Measurements from ENCODE around the gene PACS1.

The PACS1 gene

DNA sequence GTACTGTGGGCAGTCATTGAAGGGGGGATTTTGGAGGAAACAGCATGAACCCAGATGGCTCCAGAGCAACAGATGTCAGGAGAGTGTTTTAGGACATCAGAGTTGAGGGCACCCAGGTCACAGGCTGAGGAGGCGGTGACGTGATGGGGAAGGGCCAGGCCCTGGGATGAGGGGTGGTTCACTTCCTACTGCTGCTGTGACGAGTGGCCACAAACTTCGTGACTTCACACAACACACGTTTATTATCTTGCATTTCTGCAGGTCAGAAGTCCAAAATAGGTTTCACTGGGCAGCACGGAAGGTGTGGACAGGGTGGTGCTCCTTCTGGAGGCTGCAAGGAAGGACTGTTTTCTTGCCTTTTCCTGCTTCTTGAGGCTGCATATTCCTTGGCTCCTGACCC, 120.7 kb downstream of the PACS1 start:
- no peak for DNase-seq

DNA sequence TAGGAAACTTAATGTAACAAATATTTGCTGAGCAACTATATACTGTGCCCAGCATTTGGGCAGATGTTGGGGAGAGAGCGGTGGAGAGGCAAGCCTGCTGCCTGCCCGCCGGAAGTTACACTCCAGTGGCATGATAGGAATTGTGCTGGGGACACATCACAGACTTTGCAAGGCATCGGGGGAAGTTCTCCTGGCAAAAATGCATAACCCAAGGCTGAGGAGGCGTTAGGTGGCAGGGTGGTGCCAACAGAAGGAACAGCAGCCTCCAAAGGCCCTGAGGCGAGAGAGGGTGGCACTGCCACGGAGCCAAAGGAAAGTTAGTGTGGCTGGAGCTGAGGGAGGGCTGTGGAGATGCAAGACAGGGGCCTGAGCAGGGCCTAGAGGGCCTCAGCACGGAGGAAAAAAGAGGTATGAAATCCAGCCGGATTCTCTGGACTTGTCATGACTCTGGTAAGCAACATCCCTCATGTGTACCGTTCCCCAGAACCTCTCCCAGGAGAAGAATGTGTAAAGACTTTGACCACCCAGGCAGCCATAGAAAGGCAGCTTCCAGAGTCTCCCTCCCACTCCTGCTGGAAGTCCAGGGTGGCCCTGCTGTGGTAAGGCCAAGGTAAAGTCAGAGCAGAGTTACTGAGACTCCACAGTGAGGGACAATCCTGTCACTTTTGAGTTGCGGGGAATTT, 122.2 kb downstream of the PACS1 start:
- no peak for DNase-seq

DNA sequence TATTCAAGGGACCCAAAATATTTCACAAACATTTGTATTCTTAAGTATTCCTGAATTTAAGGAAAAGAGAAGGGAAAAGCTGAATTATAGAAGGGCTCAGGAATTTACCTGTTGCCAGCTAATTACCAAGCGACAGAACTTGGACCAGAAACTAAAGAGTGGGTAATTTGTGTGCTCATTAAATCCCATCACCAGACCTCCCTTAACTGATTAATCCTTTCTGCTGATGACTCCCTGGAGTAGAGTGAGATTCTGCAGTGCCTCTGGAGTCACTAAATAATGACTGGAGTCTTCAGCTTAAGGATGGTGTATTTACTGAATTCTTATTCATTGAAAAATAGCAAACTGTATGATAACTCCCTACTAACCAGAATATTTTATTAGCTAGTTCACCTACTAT, 124.3 kb downstream of the PACS1 start:
- no peak for DNase-seq

DNA sequence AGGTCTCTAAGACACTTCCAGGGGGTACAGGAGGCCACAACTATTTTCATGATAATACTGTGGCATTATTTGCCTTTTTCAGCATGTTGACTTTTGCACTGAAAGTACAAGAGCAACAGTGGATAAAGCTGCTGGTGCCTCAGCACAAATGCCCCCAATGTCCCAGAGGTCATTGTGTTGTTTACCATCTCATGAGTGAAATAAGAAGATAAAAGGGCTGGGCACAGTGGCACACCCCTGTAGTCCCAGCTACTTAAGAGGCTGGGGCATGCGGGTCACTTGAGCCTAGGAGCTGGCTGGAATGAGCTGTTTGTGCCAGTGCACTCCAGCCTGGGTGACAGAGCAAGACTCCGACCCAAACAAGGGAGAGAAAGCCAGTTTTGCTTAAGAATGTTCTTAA, 125.8 kb downstream of the PACS1 start:
- no peak for DNase-seq

DNA sequence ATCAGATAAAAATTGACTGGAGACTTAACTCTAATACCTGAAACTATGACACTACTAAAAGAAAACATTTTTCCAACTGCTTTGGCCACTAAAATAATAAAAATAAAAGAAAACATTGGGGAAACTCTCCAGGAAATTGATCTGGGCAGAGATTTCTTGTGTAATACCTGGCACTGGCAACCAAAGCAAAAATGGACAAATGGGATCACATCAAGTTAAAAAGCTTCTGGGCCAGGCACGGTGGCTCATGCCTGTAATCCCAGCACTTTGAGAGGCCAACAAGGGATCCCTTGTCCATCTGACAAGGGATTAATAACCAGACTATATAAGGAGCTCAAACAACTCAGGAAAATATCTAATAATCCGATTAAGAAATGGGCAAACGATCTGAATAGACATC, 133.8 kb downstream of the PACS1 start:
- no peak for DNase-seq

DNA sequence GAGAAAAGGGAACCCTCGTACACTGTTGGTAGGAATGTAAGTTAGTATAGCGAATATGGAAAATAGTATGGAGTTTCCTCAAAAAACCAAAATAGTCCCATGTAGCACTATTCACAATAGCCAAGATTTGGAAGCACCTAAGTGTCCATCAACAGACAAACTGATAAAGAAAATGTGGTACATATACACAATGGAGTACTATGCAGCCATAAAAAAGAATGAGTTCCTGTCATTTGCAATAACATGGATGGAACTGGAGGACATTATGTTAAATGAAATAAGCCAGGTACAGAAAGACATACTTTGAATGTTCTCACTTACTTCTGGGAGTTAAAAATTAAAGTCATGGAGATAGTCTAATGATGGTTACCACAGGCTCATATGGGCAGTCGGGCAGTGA, 134.3 kb downstream of the PACS1 start:
- DNase-seq: no peak

DNA sequence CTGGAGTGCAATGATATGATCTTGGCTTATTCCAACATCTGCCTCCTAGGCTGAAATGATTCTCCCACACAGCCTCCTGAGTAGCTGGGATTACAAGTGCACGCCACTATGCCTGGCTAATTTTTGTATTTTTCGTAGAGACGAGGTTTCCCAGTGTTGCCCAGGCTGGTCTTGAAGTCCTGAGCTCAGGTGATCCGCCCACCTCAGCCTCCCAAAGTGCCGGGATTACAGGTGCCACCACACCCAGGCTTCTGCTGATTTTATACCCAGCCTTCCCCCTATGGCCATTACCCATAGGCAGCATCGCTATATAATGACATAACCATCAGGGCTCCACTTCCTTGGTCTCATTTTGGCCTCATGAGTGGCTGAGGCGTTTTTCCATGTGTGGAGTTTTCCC, 137.7 kb downstream of the PACS1 start:
- DNase-seq: no peak

DNA sequence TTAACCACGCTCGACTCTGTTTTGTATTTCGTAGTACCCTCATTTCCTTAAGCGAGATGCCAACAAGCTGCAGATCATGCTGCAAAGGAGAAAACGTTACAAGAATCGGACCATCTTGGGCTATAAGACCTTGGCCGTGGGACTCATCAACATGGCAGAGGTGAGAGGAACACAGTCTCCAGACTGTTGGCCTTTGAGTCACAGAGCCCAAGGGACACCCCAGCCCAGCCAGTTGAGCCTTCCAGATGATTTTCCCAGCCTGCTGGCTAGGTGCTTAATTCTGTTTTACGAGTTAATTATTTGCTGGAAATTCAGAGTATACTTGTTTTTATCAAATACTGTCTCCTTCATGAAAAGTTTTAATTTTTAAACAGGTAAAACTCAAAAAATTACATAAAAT, 141.0 kb downstream of the PACS1 start:
- DNase-seq: no peak

DNA sequence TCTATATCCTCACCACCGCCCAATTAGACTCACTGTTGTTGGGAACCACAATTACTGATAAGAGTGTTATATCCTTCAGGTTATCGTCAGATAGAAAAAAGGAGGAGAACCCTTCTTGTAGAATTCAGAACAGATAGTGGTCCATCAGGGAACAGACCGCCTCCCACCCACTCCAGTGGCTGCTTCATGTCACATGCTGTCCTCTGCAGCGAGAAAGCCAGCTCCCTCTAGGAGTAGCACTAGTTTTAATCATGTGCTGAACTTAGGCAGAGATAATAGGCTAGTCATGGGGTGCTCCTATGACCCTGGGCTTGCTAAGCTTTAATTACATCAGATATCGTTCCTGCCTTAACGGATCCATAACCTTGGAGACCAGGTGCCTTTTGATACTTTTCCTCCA, 146.8 kb downstream of the PACS1 start:
- DNase-seq: no peak

DNA sequence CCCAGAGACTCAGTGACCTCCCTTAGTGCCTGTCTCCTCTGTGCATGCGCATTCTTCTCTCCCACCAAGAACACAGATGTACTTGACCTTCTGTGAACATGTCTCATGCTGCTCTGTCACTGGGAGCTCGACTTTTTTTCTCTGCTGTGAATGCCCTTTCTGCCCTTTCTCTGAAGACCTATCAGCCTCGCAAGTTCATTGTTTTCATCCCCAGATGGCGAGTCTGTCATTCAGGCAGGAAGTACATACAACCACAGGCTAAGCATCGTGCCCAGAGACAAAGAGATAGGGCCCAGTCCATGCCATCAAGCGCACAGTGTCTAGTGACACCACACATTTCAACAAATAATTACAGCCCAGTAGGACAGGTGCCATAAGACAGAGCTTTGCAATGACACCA, 148.0 kb downstream of the PACS1 start:
- DNase-seq: no peak

DNA sequence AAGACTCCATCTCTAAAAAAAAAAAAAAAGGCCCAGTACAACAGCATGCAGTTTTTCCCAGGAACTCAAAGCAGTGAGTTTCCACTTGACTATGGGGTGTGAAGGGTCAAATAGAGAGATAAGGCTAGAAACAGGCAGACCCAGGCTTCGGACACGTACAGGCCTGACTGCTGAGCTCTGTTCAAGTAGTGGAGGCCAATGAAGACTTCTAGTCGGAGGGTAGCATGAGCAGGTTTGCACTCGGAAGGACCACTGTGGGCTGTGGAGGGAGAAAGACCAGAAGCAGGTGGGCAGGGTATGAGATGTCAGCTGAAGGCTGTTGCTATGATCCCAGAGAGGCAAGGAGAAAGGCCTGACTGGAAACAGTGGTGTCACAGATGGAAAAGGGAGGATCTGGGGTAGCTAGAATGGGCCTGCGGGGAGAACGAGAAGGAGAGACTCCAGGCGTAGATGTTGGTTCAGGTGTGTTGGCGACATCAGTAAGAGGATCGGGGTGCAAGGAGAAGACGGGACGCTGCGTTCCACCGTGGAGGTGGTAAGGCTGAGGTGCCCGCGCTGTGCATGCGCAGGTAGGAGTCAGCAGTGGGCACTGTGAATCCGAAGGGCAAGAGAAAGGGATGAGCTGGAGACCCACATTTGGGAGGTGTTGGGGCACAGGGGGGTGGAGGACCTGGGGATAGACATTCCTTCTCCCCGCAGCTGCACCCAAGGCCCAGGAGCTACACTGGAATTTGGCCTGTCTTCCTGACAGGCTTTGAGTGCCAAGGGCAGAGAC, 149.0 kb downstream of the PACS1 start:
- no peak for DNase-seq

DNA sequence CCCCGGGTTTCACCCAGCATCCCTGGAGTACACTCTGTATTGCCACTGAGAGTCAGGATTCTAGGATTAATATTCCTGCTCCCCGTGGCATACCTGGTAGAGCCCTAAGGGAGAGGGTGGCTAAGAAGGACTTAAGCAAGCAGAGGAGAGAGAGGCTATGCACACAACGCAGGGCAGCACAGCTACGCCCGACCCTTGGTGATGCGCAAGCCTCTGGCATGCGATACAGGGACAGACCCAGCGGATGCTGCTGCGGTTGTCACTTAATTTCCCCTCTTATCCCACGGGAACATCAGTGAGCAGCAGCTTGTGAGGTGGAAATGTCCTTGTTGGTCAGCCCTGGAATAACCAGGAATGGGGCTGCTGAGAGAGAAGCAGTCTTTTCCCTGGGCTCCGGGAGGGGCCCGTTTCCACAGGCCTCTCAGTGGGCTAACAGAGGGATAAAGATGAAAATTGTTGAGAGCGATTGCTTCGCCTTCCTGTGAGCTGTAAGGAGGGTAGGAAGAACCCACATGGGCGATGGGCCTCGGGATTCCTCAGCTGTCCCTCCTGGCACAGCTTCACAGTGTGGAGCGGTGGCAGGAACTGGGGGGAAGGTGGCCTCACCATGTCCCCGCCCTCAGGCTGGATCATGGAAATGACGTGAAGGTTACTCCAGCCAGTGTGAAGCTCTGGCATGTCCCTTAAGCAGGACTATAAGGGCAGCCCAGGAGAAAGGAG, 149.9 kb downstream of the PACS1 start:
- DNase-seq: no peak

DNA sequence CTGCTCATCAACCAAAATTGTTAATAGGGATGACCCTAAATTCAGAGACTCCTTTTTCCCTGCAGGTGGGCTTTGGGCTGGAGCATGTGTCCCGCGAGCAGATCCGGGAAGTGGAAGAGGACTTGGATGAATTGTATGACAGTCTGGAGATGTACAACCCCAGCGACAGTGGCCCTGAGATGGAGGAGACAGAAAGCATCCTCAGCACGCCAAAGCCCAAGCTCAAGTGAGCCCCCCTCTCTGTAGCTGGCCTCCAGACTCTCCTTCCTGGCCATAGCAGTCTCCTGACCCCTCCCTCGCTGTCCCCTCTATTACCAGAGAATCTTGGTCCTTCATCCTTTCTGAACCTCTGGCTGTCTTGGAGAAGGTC, 150.5 kb downstream of the PACS1 start:
- no peak for DNase-seq

DNA sequence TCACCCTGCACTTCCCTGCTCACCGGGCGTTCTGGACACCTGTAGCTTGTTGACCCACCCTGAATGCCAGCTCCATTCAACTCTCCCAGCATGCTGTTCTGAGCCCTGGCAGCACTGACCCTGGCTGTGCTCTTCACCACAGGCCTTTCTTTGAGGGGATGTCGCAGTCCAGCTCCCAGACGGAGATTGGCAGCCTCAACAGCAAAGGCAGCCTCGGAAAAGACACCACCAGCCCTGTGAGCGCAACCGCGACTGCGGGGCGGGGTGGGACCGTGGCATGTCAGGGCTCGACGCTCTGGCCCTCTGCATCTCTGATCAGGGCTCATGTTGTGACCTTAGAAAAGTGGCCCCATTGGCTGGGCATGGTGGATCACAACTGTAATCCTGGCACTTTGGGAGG, 150.9 kb downstream of the PACS1 start:
- no peak for DNase-seq

DNA sequence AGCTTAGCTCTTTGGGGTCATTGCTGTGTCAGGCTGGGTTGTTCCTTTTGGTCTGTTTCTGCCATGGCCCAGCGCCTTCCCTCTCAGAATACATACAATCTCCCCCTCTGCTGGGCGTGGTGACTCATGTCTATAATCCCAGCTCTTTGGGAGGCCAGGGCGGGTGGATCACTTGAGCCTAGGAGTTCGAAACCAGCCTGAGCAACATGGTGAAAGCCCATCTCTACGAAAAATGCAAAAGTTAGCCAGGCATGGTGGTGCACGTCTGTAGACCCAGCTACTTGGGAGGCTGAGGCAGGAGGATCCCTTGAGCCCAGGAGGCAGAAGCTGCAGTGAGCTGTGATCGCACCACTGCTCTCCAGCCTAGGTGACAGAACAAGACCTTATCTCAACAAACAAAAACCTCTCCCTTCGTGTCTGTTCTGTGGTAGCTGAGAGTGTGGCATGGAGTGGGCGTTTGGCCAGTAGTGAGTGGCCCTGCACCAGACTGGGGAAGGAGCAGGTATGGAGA, 151.7 kb downstream of the PACS1 start:
- no peak for DNase-seq

DNA sequence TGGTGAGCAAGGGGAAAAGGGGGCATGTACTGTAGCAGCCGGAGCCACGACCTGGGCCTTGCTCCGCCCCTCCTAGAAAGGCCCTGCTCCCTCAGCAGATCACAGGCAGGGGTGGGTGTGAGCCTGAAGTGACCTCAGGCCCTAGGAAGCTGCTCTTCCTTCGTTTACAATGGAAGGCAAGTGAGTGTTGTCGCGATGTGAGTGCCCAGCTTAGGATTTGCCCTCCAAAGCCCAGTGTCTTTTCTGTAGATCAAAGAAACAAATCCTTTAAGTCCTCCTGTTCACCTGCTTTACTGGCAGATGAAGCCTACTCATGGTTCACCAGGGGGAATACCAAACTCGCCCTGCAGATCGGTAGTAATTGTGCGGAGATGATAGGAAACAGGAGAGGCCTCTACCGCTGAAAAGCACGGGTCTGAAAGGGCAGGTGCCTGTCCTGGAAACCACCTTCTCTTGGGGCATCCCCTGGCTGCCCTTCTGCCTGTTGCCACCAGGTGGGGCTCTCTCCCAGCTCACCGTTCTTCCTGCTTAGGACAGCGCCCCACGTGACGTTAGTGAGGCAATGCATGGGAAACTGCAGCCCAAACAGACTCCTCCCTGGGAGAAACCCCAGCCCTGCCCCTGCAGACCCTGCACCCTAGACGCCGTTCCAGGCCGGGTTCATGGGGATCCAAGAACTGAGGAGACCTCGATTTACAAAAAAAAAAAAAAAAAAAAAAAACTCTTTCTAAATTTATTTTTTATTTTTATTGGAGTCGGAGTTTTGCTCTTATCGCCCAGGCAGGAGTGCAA, 152.5 kb downstream of the PACS1 start:
- peak; percentile 38 for DNase-seq

DNA sequence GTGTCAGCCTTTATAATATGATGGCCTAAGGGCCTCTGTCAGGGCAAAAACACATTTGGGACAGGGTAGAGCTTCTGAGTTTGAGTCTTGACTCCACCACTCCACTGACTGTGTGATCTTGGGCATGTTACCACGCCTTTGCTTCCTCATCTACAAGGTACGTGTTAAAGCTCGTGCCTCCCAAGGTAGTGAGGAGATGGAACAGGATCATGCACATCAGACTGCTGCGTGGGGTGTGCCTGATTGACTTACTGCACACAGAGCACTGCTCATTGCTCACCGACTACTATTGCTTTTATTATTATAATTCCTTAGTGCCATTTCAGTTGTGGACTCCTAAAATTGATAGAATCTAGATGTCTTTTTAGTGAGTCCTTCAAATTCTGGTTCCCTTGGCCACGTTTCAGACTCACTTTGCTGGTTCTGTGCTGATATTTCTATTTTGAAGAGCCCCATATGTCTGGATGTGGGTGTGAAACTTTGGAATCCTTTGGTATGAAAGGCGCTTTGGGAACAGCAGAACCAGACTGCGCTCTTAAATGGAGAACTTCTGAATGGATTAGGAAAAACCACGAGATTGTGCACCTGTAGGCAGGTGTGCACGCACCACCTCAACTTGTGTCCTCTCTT, 154.3 kb downstream of the PACS1 start:
- no peak for DNase-seq

DNA sequence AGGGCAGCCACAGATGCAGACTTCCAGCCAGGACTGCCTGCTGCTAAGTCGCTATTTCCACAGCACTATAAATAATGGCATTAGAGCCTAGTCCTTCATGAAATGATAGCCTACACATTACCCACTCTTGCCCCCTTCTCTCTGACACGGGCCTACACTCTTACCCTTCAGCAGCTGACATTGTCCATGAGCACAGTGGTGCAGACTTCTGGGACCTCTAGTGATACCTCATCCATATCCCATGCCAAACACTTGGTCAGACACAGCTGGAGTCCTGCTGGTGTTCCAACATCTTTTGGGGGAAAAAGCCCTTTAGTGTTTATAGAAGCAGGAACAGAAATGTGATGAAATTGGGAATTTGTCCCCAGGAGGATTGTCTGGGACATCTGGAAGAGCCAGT, 155.0 kb downstream of the PACS1 start:
- no peak for DNase-seq

DNA sequence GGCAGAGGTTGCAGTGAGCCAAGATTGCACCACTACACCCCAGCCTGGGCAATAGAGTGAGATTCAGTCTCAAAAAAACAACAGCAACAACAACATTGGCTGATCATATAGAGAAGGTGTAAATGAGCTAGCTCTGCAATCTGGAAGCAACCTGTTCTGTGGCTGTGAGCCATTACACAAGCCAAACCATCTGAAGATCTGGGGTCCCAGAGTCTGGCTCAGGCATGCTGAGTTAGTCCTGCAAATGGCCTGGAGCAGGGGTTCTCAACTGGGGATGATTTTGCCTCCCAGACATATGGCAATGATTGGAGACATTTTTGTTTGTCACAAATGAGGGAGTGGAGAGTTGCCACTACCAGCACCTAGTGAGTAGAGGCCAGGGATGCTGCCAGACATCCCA, 156.0 kb downstream of the PACS1 start:
- no peak for DNase-seq

DNA sequence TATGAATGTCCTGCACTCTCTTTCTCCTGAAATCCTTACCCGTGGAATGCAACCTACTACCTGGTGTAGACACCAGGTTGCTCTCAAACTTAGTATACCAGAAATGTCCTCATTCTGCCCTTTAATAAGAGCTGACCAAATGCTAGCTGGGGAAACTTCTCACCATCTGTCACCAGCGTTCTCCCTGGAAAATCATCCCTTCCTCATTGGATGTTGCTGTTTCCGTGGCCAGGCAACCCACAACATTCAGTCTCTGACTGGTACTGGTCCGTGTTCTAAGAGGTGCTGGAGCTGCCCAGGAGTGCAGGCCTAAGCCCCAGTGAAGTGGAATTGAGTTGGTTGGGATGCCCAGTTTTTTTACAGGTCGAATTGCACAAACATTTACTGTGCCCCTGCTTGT, 157.6 kb downstream of the PACS1 start:
- no peak for DNase-seq

DNA sequence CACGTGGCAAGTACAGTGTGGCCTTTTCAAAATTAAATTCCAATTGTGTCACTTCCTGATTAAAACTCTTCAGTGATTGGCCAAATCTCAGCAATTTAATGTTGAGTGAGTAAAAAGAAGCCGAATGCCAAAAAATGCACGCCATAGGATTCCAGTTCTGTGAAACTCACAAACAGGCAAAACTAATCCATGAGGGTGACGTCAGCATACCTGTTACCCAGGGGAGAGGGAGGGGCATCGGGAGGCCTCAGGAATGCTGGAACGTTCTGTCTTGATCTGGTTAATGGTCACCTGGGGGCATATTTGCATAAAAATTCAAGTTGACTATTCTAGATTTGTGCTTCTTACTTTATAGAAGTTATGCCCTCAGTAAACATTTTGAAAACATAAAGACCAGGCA, 158.4 kb downstream of the PACS1 start:
- DNase-seq: no peak

DNA sequence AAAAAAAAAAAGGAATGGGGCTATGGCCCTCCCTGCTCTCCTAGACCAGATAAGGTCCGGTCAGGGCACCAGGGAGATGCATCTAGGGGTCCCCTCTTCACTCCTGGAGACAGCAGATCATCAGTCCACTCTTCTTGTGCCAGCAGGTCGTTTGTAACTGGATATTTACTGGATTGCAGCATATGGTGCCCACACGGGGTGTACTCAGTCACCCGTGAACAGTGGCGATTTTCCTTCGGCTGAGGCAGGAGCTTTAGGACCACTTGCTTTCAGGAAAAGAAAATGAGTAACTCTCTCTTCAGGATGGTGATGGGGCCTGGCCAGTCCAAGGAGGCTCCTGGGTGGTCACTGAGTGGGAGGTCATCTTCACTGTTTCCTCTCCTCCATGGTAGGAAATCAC, 160.1 kb downstream of the PACS1 start:
- DNase-seq: no peak

DNA sequence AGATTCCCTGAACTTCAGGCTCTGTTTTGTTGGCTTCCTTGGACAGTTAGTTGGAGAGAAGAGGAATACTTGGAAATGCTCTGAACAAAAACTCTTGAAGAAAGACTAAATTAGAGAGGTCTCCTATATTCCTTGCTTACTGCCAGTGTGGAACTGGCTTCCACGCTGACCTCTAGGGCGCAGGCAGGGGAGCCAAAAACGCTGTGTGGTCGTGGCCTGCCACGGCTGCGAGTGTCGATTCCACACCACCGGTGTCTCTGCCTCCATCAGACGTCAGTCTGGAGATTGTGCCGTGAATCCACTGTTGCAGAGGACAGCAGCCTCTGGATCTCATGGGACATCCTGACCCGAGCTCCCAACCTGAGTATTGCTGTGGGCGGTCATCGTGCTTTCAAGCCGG, 160.9 kb downstream of the PACS1 start:
- no peak for DNase-seq

Measured in GOT3 (cell line).